ENCODE results near the gene PLAAT2. TPM values are rescaled to one million over a fixed set of nuclear protein-coding genes. Genes with fewer than 3 reads are reported as not detected.

Gene PLAAT2
- under 1 TPM in 1 of 2 experiments, not detected in 1; 0.28 TPM for total RNA-seq

GRCh38 chr11:63563201-63564055 is at the start of gene PLAAT2:
Gene PLAAT2, minus strand, starts transcription at chr11:63563379. Its CDS starts 55 bp downstream, at chr11:63563324.

GRCh38 chr11:63536669-63537292 is 26.4 kb downstream of the PLAAT2 start, which contains the start of gene PLAAT4:
Gene PLAAT4, plus strand, starts transcription at chr11:63536808. Its CDS starts 61 bp downstream, at chr11:63536869.

GRCh38 chr11:63505857-63506528 is 57.2 kb downstream of the PLAAT2 start, which contains the start of gene LGALS12:
Gene LGALS12, plus strand, starts transcription at chr11:63506084. Its CDS starts 375 bp downstream, at chr11:63506459.

Other genes starting within 250 kb of the PLAAT2 start
- gene SLC22A9, start 193.6 kb downstream of the PLAAT2 start, total RNA-seq, result not detected
- gene PLAAT5, start 72.2 kb downstream of the PLAAT2 start, total RNA-seq, result not detected
- gene LGALS12, start 57.3 kb downstream of the PLAAT2 start, total RNA-seq, result not detected
- gene PLAAT4, start 26.6 kb downstream of the PLAAT2 start, total RNA-seq, result 100 to 1,000 TPM; 128 to 136 TPM
- 1 to 10 TPM; 2.7 to 3.0 TPM for gene PLAAT3, start 51.1 kb upstream of the PLAAT2 start, total RNA-seq
- gene ATL3, start 108.0 kb upstream of the PLAAT2 start, total RNA-seq, result 10 to 100 TPM; 38.2 to 39.0 TPM
- 10 to 100 TPM; 59.6 to 67.7 TPM for gene RTN3, start 118.1 kb upstream of the PLAAT2 start, total RNA-seq
- 1 to 10 TPM; 1.7 to 2.0 TPM for gene ZFTA, start 205.4 kb upstream of the PLAAT2 start, total RNA-seq

Data from activated naive CD4-positive, alpha-beta T cell treated with anti-CD3 and anti-CD28 coated beads, Interleukin-2, amount 10 ng/mL, durations not matched to agents 5 hours and 36 hours (primary cell).